Uterus (tissue), 2 donors: Measurements from ENCODE around the gene NR2F1-AS1.

ENCODE experiments used
- CTCF ChIP-seq, 4 experiments: fragments of 200-600 bp in 2 of 4; fragments of 450-650 bp in 2 of 4; sonication (generic) in 2 of 4; IDR thresholded peaks; one replicate each; pipeline ENCODE4 v1.5.1; 2016 to 2019; ENCODE audit warnings: antibody characterized with exemption in 4 of 4, mild to moderate bottlenecking in 2 of 4, moderate library complexity in 1 of 4
- POLR2A ChIP-seq, 2 donors: fragments of 450-650 bp; IDR thresholded peaks; one replicate each; pipeline ENCODE4 v1.6.1; 2016; ENCODE audit warnings: antibody characterized with exemption in 2 of 2, mild to moderate bottlenecking in 1 of 2, moderate library complexity in 1 of 2

- no peak for TF ChIP-seq CTCF (IDR thresholded peaks at IDR 0.05)
- no peak for TF ChIP-seq POLR2A (IDR thresholded peaks at IDR 0.05)
Observed at GRCh38 chr5:93395010-93395409, 186.0 kb downstream of the NR2F1-AS1 start.
